Measurements from ENCODE around the gene SLC38A7.

GRCh38 chr16:58730724-58731370 is 46.3 kb upstream of the SLC38A7 start:
- no peak for TF ChIP-seq CTCF (IDR thresholded peaks at IDR 0.05; ENCODE audit: insufficient read depth, low read depth, low read length)
- no peak for TF ChIP-seq EZH2 (IDR thresholded peaks at IDR 0.05; ENCODE audit: insufficient read depth, low read length)

Measured in astrocyte (in vitro differentiated cells and primary cell).